ENCODE results near the gene FCAR.
"Not testable (repeated sequence)": the region's sequence is repeated elsewhere in the genome, so short reads cannot be mapped to it uniquely, and the experiment has no call there.

Gene FCAR

GRCh38 chr19:54873990-54874389, at the start of gene FCAR:
FCAR (plus strand) TSS chr19:54874235; CDS start chr19:54874290, 55 bp downstream.
- no peak for DNase-seq

- not testable (repeated sequence) for DNase-seq
Observed at GRCh38 chr19:54824416-54824815, 49.6 kb upstream of the FCAR start.

- DNase-seq, result not testable (repeated sequence)
Observed at GRCh38 chr19:54825326-54825725, 48.7 kb upstream of the FCAR start.

- DNase-seq, result not testable (repeated sequence)
Observed at GRCh38 chr19:54828064-54828463, 46.0 kb upstream of the FCAR start.

- DNase-seq, result not testable (repeated sequence)
Observed at GRCh38 chr19:54832496-54832895, 41.5 kb upstream of the FCAR start, which contains the start of gene KIR2DS4. KIR2DS4 (plus strand) TSS chr19:54832676.

GRCh38 chr19:54835126-54835525, 38.9 kb upstream of the FCAR start:
- not testable (repeated sequence) for DNase-seq

- DNase-seq, result not testable (repeated sequence)
Observed at GRCh38 chr19:54837522-54837921, 36.5 kb upstream of the FCAR start.

GRCh38 chr19:54843171-54843570, 30.9 kb upstream of the FCAR start:
- DNase-seq, result not testable (repeated sequence)

GRCh38 chr19:54850061-54850640, 23.9 kb upstream of the FCAR start, which contains the start of gene KIR3DL2:
KIR3DL2 (plus strand) TSS chr19:54850443; CDS start chr19:54850476, 33 bp downstream.
- not testable (repeated sequence) for DNase-seq

- DNase-seq, result no peak
Observed at GRCh38 chr19:54850930-54851329, 23.1 kb upstream of the FCAR start.

GRCh38 chr19:54851353-54851752, 22.7 kb upstream of the FCAR start:
- DNase-seq, result no peak

GRCh38 chr19:54855241-54855640, 18.8 kb upstream of the FCAR start:
- DNase-seq, result not testable (repeated sequence)

- not testable (repeated sequence) for DNase-seq
Observed at GRCh38 chr19:54858476-54858875, 15.6 kb upstream of the FCAR start.

GRCh38 chr19:54859421-54859820, 14.6 kb upstream of the FCAR start:
- DNase-seq, result not testable (repeated sequence)

GRCh38 chr19:54863459-54863858, 10.6 kb upstream of the FCAR start:
- DNase-seq, result not testable (repeated sequence)

GRCh38 chr19:54871696-54872095, 2.3 kb upstream of the FCAR start:
- DNase-seq, result no peak

- no peak for DNase-seq
Observed at GRCh38 chr19:54875506-54875905, 1.5 kb downstream of the FCAR start.

GRCh38 chr19:54877471-54877870, 3.4 kb downstream of the FCAR start:
- DNase-seq, result no peak

GRCh38 chr19:54881884-54882283, 7.8 kb downstream of the FCAR start:
- DNase-seq, result no peak

- DNase-seq, result no peak
Observed at GRCh38 chr19:54882758-54883157, 8.7 kb downstream of the FCAR start.

GRCh38 chr19:54883228-54883627, 9.2 kb downstream of the FCAR start:
- no peak for DNase-seq

GRCh38 chr19:54888239-54888638, 14.2 kb downstream of the FCAR start:
- no peak for DNase-seq

- DNase-seq, result no peak
Observed at GRCh38 chr19:54889566-54889965, 15.5 kb downstream of the FCAR start.

GRCh38 chr19:54893406-54893805, 19.4 kb downstream of the FCAR start:
- no peak for DNase-seq

- not testable (repeated sequence) for DNase-seq
Observed at GRCh38 chr19:54894106-54894505, 20.1 kb downstream of the FCAR start.
